HepG2 (cell line): ENCODE results near the gene PPP2R5B. TPM values are rescaled to one million over a fixed set of nuclear protein-coding genes. Genes with fewer than 3 reads are reported as not detected.

Experiments used
- BCL6 ChIP-seq: IDR thresholded peaks from 2 replicates; pipeline ENCODE4 v1.6.1; 2016; ENCODE audit warnings: missing genetic modification reagents, missing compliant biosample characterization
- EP300 ChIP-seq, 3 experiments: sonication (generic) in 1 of 3; formaldehyde crosslinking in 1 of 3; IDR thresholded peaks; 2 replicates each; pipeline versions ENCODE4 v1.5.1 to v1.6.1; 2011 to 2020; ENCODE audit warnings: low read depth in 2 of 3, low read length in 2 of 3, borderline replicate concordance in 1 of 3, improper control_type of control experiment in 1 of 3, mild to moderate bottlenecking in 1 of 3, missing genetic modification reagents in 1 of 3, moderate library complexity in 1 of 3
- FOXA3 ChIP-seq: IDR thresholded peaks from 2 replicates; pipeline ENCODE4 v1.6.1; 2016; ENCODE audit warnings: missing genetic modification reagents, missing compliant biosample characterization
- FOXP1 ChIP-seq, 2 experiments: fragments of 450-650 bp in 1 of 2; IDR thresholded peaks; 2 replicates each; pipeline ENCODE4 v1.6.1; 2017 to 2018; ENCODE audit warnings: antibody characterized with exemption in 1 of 2
- HNF4G ChIP-seq, 2 experiments: sonication (generic) in 1 of 2; formaldehyde crosslinking in 1 of 2; IDR thresholded peaks; 2 replicates each; pipeline versions ENCODE4 v1.4.0 to v1.6.1; 2011 to 2020; ENCODE audit warnings: borderline replicate concordance in 2 of 2, low read depth in 2 of 2, mild to moderate bottlenecking in 2 of 2, low read length in 1 of 2, missing genetic modification reagents in 1 of 2, moderate library complexity in 1 of 2
- JUN ChIP-seq: sonication (generic); formaldehyde crosslinking; IDR thresholded peaks from 2 replicates; pipeline ENCODE4 v1.4.0; 2020; ENCODE audit warnings: mild to moderate bottlenecking, missing genetic modification reagents
- KLF9 ChIP-seq: IDR thresholded peaks from 2 replicates; pipeline ENCODE4 v1.6.1; 2016; ENCODE audit warnings: low read depth
- MAFF ChIP-seq: IDR thresholded peaks from 2 replicates; pipeline ENCODE4 v1.6.1; 2011; ENCODE audit warnings: low read depth, low read length, improper control_type of control experiment
- MXD4 ChIP-seq: IDR thresholded peaks from 2 replicates; pipeline ENCODE4 v1.6.1; 2016; ENCODE audit warnings: mild to moderate bottlenecking, missing biosample characterization, missing genetic modification reagents
- RAD51 ChIP-seq: fragments of 450-650 bp; IDR thresholded peaks from 2 replicates; pipeline ENCODE4 v1.6.1; 2016; ENCODE audit warnings: borderline replicate concordance
- RELA ChIP-seq: sonication (generic); formaldehyde crosslinking; IDR thresholded peaks from 2 replicates; pipeline ENCODE4 v1.4.0; 2020; ENCODE audit warnings: missing genetic modification reagents
- REXO4 ChIP-seq: sonication (generic); formaldehyde crosslinking; IDR thresholded peaks from 2 replicates; pipeline ENCODE4 v1.8.0; 2022; ENCODE audit warnings: missing genetic modification reagents, mild to moderate bottlenecking, borderline replicate concordance
- RFXANK ChIP-seq: IDR thresholded peaks from 2 replicates; pipeline ENCODE4 v1.6.1; 2016
- ZBTB7B ChIP-seq: sonication (generic); formaldehyde crosslinking; IDR thresholded peaks from 2 replicates; pipeline ENCODE4 v1.4.0; 2020; ENCODE audit warnings: missing genetic modification reagents
- ZNF282 ChIP-seq: fragments of 450-650 bp; IDR thresholded peaks from 2 replicates; pipeline ENCODE4 v1.6.1; 2018; ENCODE audit not compliant: partially characterized antibody
- ZNF432 ChIP-seq: sonication (generic); formaldehyde crosslinking; IDR thresholded peaks from 2 replicates; pipeline ENCODE4 v1.5.0; 2020; ENCODE audit warnings: missing genetic modification reagents, mild to moderate bottlenecking, borderline replicate concordance
- polyA plus RNA-seq, 8 experiments: library from polyadenylated mRNA; depleted of rRNA in 3 of 8; stranded (reverse) in 7 of 8; unstranded in 1 of 8; fragments of >200 nt; fragmentation: Illumina TruSeq in 4 of 8; extraction: Trizol in 4 of 8; gene quantifications; 2 replicates each; pipeline versions ENCODE4 v1.2.1 to v1.2.3, GENCODE V29; 2011 to 2016; ENCODE audit warnings: low read depth in 4 of 8, missing spikeins in 1 of 8, mixed read lengths in 1 of 8; ENCODE audit not compliant: insufficient read depth in 1 of 8
- total RNA-seq, 5 experiments: library from RNA; depleted of rRNA; stranded (reverse); fragments of >200 nt; fragmentation: Illumina TruSeq; extraction: Trizol; gene quantifications; 2 replicates each; pipeline ENCODE4 v1.2.3, GENCODE V29; 2016; ENCODE audit warnings: low read depth in 1 of 5
- TF ChIP-seq, protein P1 (sequence below): fragments of 450-650 bp; IDR thresholded peaks from 2 replicates; pipeline ENCODE4 v1.6.1; 2016
- TF ChIP-seq, protein P2 (sequence below): sonication (generic); formaldehyde crosslinking; IDR thresholded peaks from 2 replicates; pipeline ENCODE4 v1.4.0; 2020; ENCODE audit warnings: mild to moderate bottlenecking, low read depth, missing genetic modification reagents
- TF ChIP-seq, protein P3 (sequence below): sonication (generic); formaldehyde crosslinking; IDR thresholded peaks from 2 replicates; pipeline ENCODE4 v1.4.0; 2020; ENCODE audit warnings: missing genetic modification reagents

The PPP2R5B gene
- total and polyA plus RNA-seq, 2 of the 13 experiments (the other 11 are each of a cell fraction or from before 2014, with no cell fraction given), result 2.3 to 8.3 TPM

DNA sequence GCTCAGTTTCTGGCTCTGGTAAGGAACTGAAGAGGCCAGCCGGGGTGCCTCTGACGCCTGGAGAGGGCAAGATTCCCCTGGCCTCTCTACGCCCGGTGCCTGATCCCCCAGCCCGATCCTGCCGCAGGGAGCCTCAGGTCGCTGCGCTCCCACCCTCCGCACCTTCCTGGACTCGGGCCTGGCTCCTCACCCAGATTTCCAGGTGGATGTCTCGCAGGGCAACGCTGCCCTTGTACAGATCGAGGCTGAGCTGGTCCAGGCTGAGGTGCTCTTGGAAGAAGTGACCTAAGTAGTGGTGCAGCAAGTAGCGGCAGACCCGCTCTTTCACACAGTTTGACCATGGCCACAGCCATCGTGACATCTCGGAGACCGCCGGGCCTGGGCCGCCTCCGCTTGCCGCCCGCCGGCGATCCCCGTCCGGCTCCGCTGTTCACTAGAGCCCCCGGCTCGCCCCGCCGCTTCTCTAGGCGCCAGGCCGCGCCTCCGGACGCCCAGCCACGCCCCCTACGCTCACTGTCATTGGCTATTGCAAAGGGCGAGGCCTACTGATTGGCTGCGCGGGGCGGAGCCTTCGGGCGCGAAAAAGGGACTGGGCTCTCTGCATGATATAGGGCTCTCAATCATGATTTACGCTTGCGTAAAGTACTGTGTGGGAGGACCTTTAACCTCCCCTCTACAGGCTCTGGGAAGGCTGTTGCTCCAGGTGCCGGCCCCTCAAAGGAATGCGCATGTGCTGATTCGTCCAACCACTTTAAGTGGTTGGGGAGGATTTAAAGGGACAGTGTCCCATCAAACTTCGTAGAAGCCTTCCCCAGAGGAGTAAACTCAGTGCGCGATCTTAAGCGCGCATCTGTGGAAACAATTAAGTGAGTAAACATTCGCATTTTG is 7.5 kb upstream of the PPP2R5B start, which contains the start of gene ATG2A (continued):
- TF ChIP-seq EP300 (IDR thresholded peaks at IDR 0.05; ENCODE audit: low read depth in 2 of 2, low read length in 2 of 2) (0 out of 4 replicates have a peak, but pooled peaks of 1 of the 2 experiments have one; percentile 7), EP300 (CRISPR knock-in tag; IDR thresholded peaks at IDR 0.05; ENCODE audit: borderline replicate concordance) (no peak), FOXA3 (no peak; the same call in 1 of the 2 replicates), ZNF282 (no peak), JUN (peak; percentile 52; the same call in 1 of the 2 replicates), REXO4 (CRISPR knock-in tag) (no peak), MAFF (no peak), MXD4 (CRISPR knock-in tag) (peak; percentile 76; the same call in 1 of the 2 replicates), ZBTB7B (CRISPR knock-in tag) (0 out of 2 replicates have a peak, but pooled peaks have one; percentile 53), KLF9 (CRISPR knock-in tag) (peak; percentile 28; the same call in 1 of the 2 replicates), BCL6 (CRISPR knock-in tag) (peak; percentile 30; the same call in 1 of the 2 replicates), RAD51 (no peak), FOXP1 (IDR thresholded peaks at IDR 0.05) (no peak), FOXP1 (CRISPR knock-in tag; IDR thresholded peaks at IDR 0.05) (no peak), HNF4G (IDR thresholded peaks at IDR 0.05; ENCODE audit: borderline replicate concordance, low read depth, low read length) (0 out of 2 replicates have a peak, but pooled peaks have one; percentile 8), HNF4G (CRISPR knock-in tag; IDR thresholded peaks at IDR 0.05; ENCODE audit: borderline replicate concordance, low read depth) (no peak), RFXANK (CRISPR knock-in tag) (0 out of 2 replicates have a peak, but pooled peaks have one; percentile 29), RELA (CRISPR knock-in tag) (no peak), ZNF432 (no peak)
- TF ChIP-seq, protein P1, sequence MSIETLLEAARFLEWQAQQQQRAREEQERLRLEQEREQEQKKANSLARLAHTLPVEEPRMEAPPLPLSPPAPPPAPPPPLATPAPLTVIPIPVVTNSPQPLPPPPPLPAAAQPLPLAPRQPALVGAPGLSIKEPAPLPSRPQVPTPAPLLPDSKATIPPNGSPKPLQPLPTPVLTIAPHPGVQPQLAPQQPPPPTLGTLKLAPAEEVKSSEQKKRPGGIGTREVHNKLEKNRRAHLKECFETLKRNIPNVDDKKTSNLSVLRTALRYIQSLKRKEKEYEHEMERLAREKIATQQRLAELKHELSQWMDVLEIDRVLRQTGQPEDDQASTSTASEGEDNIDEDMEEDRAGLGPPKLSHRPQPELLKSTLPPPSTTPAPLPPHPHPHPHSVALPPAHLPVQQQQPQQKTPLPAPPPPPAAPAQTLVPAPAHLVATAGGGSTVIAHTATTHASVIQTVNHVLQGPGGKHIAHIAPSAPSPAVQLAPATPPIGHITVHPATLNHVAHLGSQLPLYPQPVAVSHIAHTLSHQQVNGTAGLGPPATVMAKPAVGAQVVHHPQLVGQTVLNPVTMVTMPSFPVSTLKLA, result peak; percentile 63
- TF ChIP-seq, protein P2, sequence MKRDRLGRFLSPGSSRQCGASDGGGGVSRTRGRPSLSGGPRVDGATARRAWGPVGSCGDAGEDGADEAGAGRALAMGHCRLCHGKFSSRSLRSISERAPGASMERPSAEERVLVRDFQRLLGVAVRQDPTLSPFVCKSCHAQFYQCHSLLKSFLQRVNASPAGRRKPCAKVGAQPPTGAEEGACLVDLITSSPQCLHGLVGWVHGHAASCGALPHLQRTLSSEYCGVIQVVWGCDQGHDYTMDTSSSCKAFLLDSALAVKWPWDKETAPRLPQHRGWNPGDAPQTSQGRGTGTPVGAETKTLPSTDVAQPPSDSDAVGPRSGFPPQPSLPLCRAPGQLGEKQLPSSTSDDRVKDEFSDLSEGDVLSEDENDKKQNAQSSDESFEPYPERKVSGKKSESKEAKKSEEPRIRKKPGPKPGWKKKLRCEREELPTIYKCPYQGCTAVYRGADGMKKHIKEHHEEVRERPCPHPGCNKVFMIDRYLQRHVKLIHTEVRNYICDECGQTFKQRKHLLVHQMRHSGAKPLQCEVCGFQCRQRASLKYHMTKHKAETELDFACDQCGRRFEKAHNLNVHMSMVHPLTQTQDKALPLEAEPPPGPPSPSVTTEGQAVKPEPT, result peak; percentile 99
- TF ChIP-seq, protein P3, sequence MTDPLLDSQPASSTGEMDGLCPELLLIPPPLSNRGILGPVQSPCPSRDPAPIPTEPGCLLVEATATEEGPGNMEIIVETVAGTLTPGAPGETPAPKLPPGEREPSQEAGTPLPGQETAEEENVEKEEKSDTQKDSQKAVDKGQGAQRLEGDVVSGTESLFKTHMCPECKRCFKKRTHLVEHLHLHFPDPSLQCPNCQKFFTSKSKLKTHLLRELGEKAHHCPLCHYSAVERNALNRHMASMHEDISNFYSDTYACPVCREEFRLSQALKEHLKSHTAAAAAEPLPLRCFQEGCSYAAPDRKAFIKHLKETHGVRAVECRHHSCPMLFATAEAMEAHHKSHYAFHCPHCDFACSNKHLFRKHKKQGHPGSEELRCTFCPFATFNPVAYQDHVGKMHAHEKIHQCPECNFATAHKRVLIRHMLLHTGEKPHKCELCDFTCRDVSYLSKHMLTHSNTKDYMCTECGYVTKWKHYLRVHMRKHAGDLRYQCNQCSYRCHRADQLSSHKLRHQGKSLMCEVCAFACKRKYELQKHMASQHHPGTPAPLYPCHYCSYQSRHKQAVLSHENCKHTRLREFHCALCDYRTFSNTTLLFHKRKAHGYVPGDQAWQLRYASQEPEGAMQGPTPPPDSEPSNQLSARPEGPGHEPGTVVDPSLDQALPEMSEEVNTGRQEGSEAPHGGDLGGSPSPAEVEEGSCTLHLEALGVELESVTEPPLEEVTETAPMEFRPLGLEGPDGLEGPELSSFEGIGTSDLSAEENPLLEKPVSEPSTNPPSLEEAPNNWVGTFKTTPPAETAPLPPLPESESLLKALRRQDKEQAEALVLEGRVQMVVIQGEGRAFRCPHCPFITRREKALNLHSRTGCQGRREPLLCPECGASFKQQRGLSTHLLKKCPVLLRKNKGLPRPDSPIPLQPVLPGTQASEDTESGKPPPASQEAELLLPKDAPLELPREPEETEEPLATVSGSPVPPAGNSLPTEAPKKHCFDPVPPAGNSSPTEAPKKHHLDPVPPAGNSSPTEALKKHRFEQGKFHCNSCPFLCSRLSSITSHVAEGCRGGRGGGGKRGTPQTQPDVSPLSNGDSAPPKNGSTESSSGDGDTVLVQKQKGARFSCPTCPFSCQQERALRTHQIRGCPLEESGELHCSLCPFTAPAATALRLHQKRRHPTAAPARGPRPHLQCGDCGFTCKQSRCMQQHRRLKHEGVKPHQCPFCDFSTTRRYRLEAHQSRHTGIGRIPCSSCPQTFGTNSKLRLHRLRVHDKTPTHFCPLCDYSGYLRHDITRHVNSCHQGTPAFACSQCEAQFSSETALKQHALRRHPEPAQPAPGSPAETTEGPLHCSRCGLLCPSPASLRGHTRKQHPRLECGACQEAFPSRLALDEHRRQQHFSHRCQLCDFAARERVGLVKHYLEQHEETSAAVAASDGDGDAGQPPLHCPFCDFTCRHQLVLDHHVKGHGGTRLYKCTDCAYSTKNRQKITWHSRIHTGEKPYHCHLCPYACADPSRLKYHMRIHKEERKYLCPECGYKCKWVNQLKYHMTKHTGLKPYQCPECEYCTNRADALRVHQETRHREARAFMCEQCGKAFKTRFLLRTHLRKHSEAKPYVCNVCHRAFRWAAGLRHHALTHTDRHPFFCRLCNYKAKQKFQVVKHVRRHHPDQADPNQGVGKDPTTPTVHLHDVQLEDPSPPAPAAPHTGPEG (CRISPR knock-in tag), result no peak
